IMR-90 (cell line): ENCODE measurements around the gene NSUN4. TPM values are rescaled to one million over a fixed set of nuclear protein-coding genes. Genes with fewer than 3 reads are reported as not detected.
A peak's percentile ranks its signal among the peaks of the same experiment; 100 is the strongest.

Source experiments
- ATAC-seq: fragments of 200-7000 bp; cut with Tn5 transposase; 2 replicates; pipeline ENCODE4 v1.9.1; 2020; ENCODE audit warnings: low read depth, mild to moderate bottlenecking, moderate library complexity
- BruUV-seq: library from RNA; stranded (reverse); fragments of 400-500 nt; replicated peaks from 2 replicates; lab custom pipeline; 2021; lab: Mats Ljungman, UMichigan
- CTCF ChIA-PET: fragments of 300-600 bp; formaldehyde crosslinking; extraction: SDS; loops from one replicate; lab custom pipeline; 2021; ENCODE audit warnings: antibody characterized with exemption; lab: Yijun Ruan, JAX
- POLR2A ChIA-PET: fragments of 300-600 bp; sonication (Branson Sonifier 250); formaldehyde crosslinking; loops from one replicate; lab custom pipeline; 2022; ENCODE audit warnings: antibody characterized with exemption; ENCODE audit not compliant: unreplicated experiment; lab: Charles Lee
- DNase-seq: peaks from one replicate; pipeline ENCODE4 v3.0.0; 2013
- H2AFZ ChIP-seq: replicated peaks from 2 replicates; pipeline ENCODE3; 2013; ENCODE audit warnings: low read length, mild to moderate bottlenecking; ENCODE audit not compliant: poor library complexity
- H2AK5ac ChIP-seq: 2 replicates; pipeline ENCODE4 v1.6.1; 2013; ENCODE audit warnings: low read depth, low read length, inconsistent platforms
- H2AK9ac ChIP-seq: replicated peaks from 2 replicates; pipeline ENCODE3; 2013; ENCODE audit warnings: mild to moderate bottlenecking, low read depth, low read length, moderate library complexity; ENCODE audit not compliant: poor library complexity
- H2BK120ac ChIP-seq: 2 replicates; pipeline ENCODE4 v1.6.1; 2013; ENCODE audit warnings: low read depth, low read length, inconsistent platforms
- H2BK15ac ChIP-seq: 3 replicates; pipeline ENCODE4 v1.6.1; 2013; ENCODE audit warnings: low read depth, low read length, inconsistent platforms
- H2BK20ac ChIP-seq: 2 replicates; pipeline ENCODE4 v1.6.1; 2013; ENCODE audit warnings: low read depth, mild to moderate bottlenecking, inconsistent platforms, low read length, moderate library complexity
- H2BK5ac ChIP-seq: 2 replicates; pipeline ENCODE4 v1.6.1; 2013; ENCODE audit warnings: mild to moderate bottlenecking, low read depth, low read length, inconsistent platforms; ENCODE audit not compliant: poor library complexity, severe bottlenecking
- H3K14ac ChIP-seq: replicated peaks from 2 replicates; pipeline ENCODE4 v1.6.1; 2013; ENCODE audit warnings: low read depth, low read length, inconsistent platforms
- H3K18ac ChIP-seq: 2 replicates; pipeline ENCODE4 v1.6.1; 2013; ENCODE audit warnings: low read depth, low read length, control low read depth
- H3K23ac ChIP-seq: 2 replicates; pipeline ENCODE4 v1.6.1; 2013; ENCODE audit warnings: low read depth, low read length, inconsistent platforms
- H3K27ac ChIP-seq: 2 replicates; pipeline ENCODE4 v1.5.1; 2013; ENCODE audit warnings: mild to moderate bottlenecking, control low read depth, low read length; ENCODE audit not compliant: insufficient read depth
- H3K27me3 ChIP-seq: 2 replicates; pipeline ENCODE4 v1.6.1; 2013; ENCODE audit warnings: low read length; ENCODE audit not compliant: control insufficient read depth, insufficient read depth
- H3K36me3 ChIP-seq: 2 replicates; pipeline ENCODE4 v1.6.1; 2013; ENCODE audit warnings: low read length, mixed read lengths; ENCODE audit not compliant: control insufficient read depth, insufficient read depth
- H3K4ac ChIP-seq: 2 replicates; pipeline ENCODE4 v1.6.1; 2013; ENCODE audit warnings: low read depth, low read length, inconsistent platforms
- H3K4me1 ChIP-seq: 2 replicates; pipeline ENCODE4 v1.6.1; 2013; ENCODE audit warnings: low read length, mixed read lengths; ENCODE audit not compliant: control insufficient read depth, insufficient read depth
- H3K4me2 ChIP-seq: 2 replicates; pipeline ENCODE4 v1.6.1; 2013; ENCODE audit warnings: low read depth, mild to moderate bottlenecking, control low read depth, low read length, moderate library complexity
- H3K4me3 ChIP-seq: 2 replicates; pipeline ENCODE4 v1.5.1; 2013; ENCODE audit warnings: low read depth, mild to moderate bottlenecking, control low read depth, low read length, moderate library complexity; ENCODE audit not compliant: insufficient read depth
- H3K56ac ChIP-seq: 2 replicates; pipeline ENCODE4 v1.6.1; 2013; ENCODE audit warnings: low read length, inconsistent platforms; ENCODE audit not compliant: insufficient read depth; ENCODE audit errors: extremely low read depth
- H3K79me1 ChIP-seq, 2 experiments: 2 replicates each; pipeline ENCODE4 v1.6.1; 2013; ENCODE audit warnings: low read length in 2 of 2, inconsistent platforms in 1 of 2, low read depth in 1 of 2
- H3K9ac ChIP-seq: 2 replicates; pipeline ENCODE4 v1.6.1; 2013; ENCODE audit warnings: low read depth, low read length, control low read depth
- H3K9me1 ChIP-seq: 2 replicates; pipeline ENCODE4 v1.6.1; 2013; ENCODE audit warnings: low read length, inconsistent platforms; ENCODE audit not compliant: insufficient read depth
- H3K9me3 ChIP-seq: 2 replicates; pipeline ENCODE4 v1.6.1; 2013; ENCODE audit warnings: low read length; ENCODE audit not compliant: control insufficient read depth, insufficient read depth
- H4K20me1 ChIP-seq: 2 replicates; pipeline ENCODE4 v1.6.1; 2013; ENCODE audit warnings: low read length, inconsistent platforms; ENCODE audit not compliant: insufficient read depth
- H4K5ac ChIP-seq: 2 replicates; pipeline ENCODE4 v1.6.1; 2013; ENCODE audit warnings: mild to moderate bottlenecking, low read depth, low read length, control low read depth
- H4K8ac ChIP-seq, 2 experiments: 2 replicates each; pipeline ENCODE4 v1.6.1; 2013; ENCODE audit warnings: low read depth in 2 of 2, low read length in 2 of 2, control low read depth in 1 of 2, inconsistent platforms in 1 of 2
- H4K91ac ChIP-seq: 2 replicates; pipeline ENCODE4 v1.6.1; 2013; ENCODE audit warnings: low read depth, low read length, inconsistent platforms; ENCODE audit not compliant: insufficient read depth
- MAFK ChIP-seq: IDR thresholded peaks from 2 replicates; pipeline ENCODE4 v1.6.1; 2012; ENCODE audit warnings: low read depth, low read length, improper control_type of control experiment
- WGBS, 2 experiments: methylation state at CpG; one replicate each; pipeline versions ENCODE4 v1.1.5 to v1.1.7; 2013; ENCODE audit warnings: missing lambda C conversion rate in 2 of 2; ENCODE audit not compliant: insufficient read length in 1 of 2; ENCODE audit errors: extremely low coverage in 2 of 2; 5-methylcytosine and 5-hydroxymethylcytosine counted together
- dilution Hi-C: fragments of 300-500 bp; cut with HindIII; formaldehyde crosslinking; loops from one replicate; pipeline ENCODE4 v1.14.3; 2018; ENCODE audit warnings: low sequenced_read_pairs; ENCODE audit not compliant: unreplicated experiment
- in situ Hi-C: fragments of 300-500 bp; cut with MboI; formaldehyde crosslinking; loops from 3 replicates; pipeline ENCODE4 v1.14.3; 2019; ENCODE audit warnings: low sequenced_read_pairs, inconsistent platforms, mixed read lengths
- intact Hi-C: fragments of 100-400 bp; cut with micrococcal nuclease; formaldehyde crosslinking; loops from 2 replicates; pipeline ENCODE4 v1.10.0; 2022
- polyA plus RNA-seq, 3 experiments: library from polyadenylated mRNA; depleted of rRNA; stranded (reverse); fragments of >200 nt; gene quantifications; 2 replicates each; pipeline ENCODE4 v1.2.3, GENCODE V29; 2012; ENCODE audit warnings: low replicate concordance in 1 of 3
- total RNA-seq: library from RNA; depleted of rRNA; stranded (reverse); fragments of >200 nt; gene quantifications from 2 replicates; pipeline ENCODE4 v1.2.3, GENCODE V29; 2012

NSUN4 gene
- total and polyA plus RNA-seq, 2 of the 4 experiments (the other 2 are of a cell fraction), result 10.9 to 13.0 TPM

DNA sequence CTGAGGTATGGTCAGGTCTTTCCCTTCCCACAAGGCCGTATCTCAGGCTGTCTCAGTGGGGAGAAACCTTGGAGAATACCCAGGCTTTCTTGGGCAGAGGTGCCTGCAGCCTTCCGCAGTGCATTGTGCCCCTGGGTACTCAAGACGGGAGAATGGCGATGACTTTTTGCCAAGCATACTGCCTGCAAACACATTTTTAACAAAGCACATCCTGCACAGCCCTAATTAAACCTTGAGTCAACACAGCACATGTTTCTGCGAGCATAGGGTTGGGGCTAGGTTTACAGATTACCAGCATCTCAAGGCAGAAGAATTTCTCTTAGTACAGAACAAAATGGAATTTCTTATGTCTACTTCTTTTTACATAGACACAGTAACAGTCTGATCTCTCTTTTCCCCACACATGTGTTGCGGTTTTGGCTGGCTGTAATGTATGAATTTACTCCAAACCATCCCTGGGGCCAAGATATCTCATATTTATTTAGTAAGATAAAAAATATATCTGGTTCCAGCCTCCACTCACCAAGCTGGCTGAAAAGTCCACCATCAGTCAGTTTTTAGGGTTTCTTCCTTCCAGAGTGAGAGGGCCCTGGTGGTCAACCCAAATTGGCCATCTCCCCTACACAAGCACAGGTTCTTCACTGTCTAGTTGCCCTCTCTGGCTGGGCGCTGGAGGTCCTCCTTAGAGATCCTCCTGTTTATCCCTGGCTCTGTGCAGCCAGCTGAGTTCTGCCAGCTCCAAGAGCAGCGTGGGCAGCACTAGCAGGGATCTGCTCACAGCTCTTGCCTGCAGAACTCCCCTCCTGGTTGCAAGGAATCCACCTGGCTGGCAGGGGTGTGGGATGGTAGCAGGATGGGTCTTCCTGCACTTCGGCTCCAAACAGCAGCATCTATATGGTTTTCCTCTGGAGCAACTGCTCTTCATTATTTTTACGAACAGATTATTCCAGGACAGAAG is 56.1 kb downstream of the NSUN4 start:
- no peak overlapping the region for H3K56ac ChIP-seq
- no peak overlapping the region for H3K27ac ChIP-seq
- POLR2A ChIA-PET, result no interaction called here
- H4K91ac ChIP-seq, result no peak overlapping the region
- no peaks in the 10 kb centered on the region for H3K9me1 ChIP-seq
- no peak overlapping the region for H4K8ac ChIP-seq
- no peak overlapping the region for H3K9ac ChIP-seq
- no peak overlapping the region for H3K23ac ChIP-seq
- peaks cover 57% of the 10 kb centered on the region for H3K27me3 ChIP-seq
- H3K79me1 ChIP-seq, result no peaks in the 10 kb centered on the region
- H3K36me3 ChIP-seq, result no peaks in the 10 kb centered on the region
- H2BK120ac ChIP-seq, result no peak overlapping the region
- intact Hi-C loops, result loop anchor here (1.0 kb wide), 1 partner anchor 28 kb away; no protein-coding TSS in a partner anchor
- H3K4me2 ChIP-seq, result no peak overlapping the region
- no peak overlapping the region for H2AFZ ChIP-seq
- peaks cover 26% of the 10 kb centered on the region for H3K9me3 ChIP-seq
- H2BK20ac ChIP-seq, result no peak overlapping the region
- TF ChIP-seq MAFK, result no peak
- H3K4me1 ChIP-seq, result no peaks in the 10 kb centered on the region; the same call in 1 of the 2 replicates
- CTCF ChIA-PET, result no interaction called here
- H3K14ac ChIP-seq, result no peak overlapping the region
- no peak overlapping the region for H3K4me3 ChIP-seq
- no CpG with 5 or more reads among the region's 10 CpGs for WGBS, 2 experiments
- no peak for ATAC-seq
- no TSS peak for BruUV-seq
- no peak overlapping the region for H2BK5ac ChIP-seq
- no peak overlapping the region for H3K4ac ChIP-seq
- DNase-seq, result peak; percentile 17
- no peak overlapping the region for H2AK5ac ChIP-seq
- H2AK9ac ChIP-seq, result no peak overlapping the region
- no peaks in the 10 kb centered on the region for H4K20me1 ChIP-seq
- dilution Hi-C loops, result no loop called here
- no peak overlapping the region for H2BK15ac ChIP-seq
- no peak overlapping the region for H3K18ac ChIP-seq
- in situ Hi-C loops, result no loop called here
- no peak overlapping the region for H4K5ac ChIP-seq
